Mesenchymal stem cell (in vitro differentiated cells and primary cell): ENCODE measurements around the gene EID3.

ENCODE experiments used
- DNase-seq: peaks from one replicate; pipeline ENCODE4 v3.0.0-alpha.2; 2013
- H2AFZ ChIP-seq: one replicate; pipeline ENCODE4 v1.6.1; 2013; ENCODE audit warnings: low read depth, mild to moderate bottlenecking, control low read depth, inconsistent platforms, low read length, moderate library complexity
- H2AK5ac ChIP-seq: 2 replicates; pipeline ENCODE4 v1.6.1; 2013; ENCODE audit warnings: low read length, moderate library complexity, mild to moderate bottlenecking, inconsistent platforms; ENCODE audit not compliant: severe bottlenecking
- H2BK120ac ChIP-seq: one replicate; pipeline ENCODE4 v1.6.1; 2013; ENCODE audit warnings: low read depth, mild to moderate bottlenecking, inconsistent platforms, low read length, moderate library complexity
- H2BK12ac ChIP-seq, 2 experiments: one replicate each; pipeline ENCODE4 v1.6.1; 2013; ENCODE audit warnings: inconsistent platforms in 2 of 2, low read length in 2 of 2, mild to moderate bottlenecking in 2 of 2, moderate library complexity in 2 of 2, control low read depth in 1 of 2
- H2BK15ac ChIP-seq: one replicate; pipeline ENCODE4 v1.6.1; 2013; ENCODE audit warnings: mild to moderate bottlenecking, low read depth, inconsistent platforms; ENCODE audit not compliant: poor library complexity, severe bottlenecking
- H2BK5ac ChIP-seq: 2 replicates; pipeline ENCODE4 v1.6.1; 2013; ENCODE audit warnings: low read depth, mild to moderate bottlenecking, low read length, control low read depth, inconsistent platforms; ENCODE audit not compliant: poor library complexity, severe bottlenecking
- H3K14ac ChIP-seq, 2 experiments: one replicate each; pipeline ENCODE4 v1.6.1; 2013; ENCODE audit warnings: inconsistent platforms in 2 of 2, low read length in 2 of 2, control low read depth in 1 of 2, mild to moderate bottlenecking in 1 of 2, moderate library complexity in 1 of 2
- H3K18ac ChIP-seq, 2 experiments: one replicate each; pipeline ENCODE4 v1.6.1; 2013; ENCODE audit warnings: inconsistent platforms in 2 of 2, low read length in 2 of 2, control low read depth in 1 of 2, low read depth in 1 of 2, mild to moderate bottlenecking in 1 of 2
- H3K23ac ChIP-seq, 2 experiments: one replicate each; pipeline ENCODE4 v1.6.1; 2013; ENCODE audit warnings: inconsistent platforms in 2 of 2, low read length in 2 of 2, mild to moderate bottlenecking in 2 of 2, moderate library complexity in 2 of 2, control low read depth in 1 of 2
- H3K27ac ChIP-seq: 2 replicates; pipeline ENCODE4 v1.5.1; 2013; ENCODE audit warnings: mild to moderate bottlenecking, moderate library complexity, low read length, control low read depth, inconsistent platforms; ENCODE audit not compliant: poor library complexity, severe bottlenecking
- H3K27me3 ChIP-seq, 2 experiments: 2 replicates each; pipeline versions ENCODE4 v1.6.1 to v1.7.0; 2013; ENCODE audit warnings: low read length in 2 of 2, mild to moderate bottlenecking in 2 of 2, moderate library complexity in 2 of 2, control low read depth in 1 of 2, inconsistent platforms in 1 of 2; ENCODE audit not compliant: control insufficient read depth in 1 of 2, insufficient read depth in 1 of 2
- H3K36me3 ChIP-seq, 2 experiments: 2 replicates each; pipeline versions ENCODE4 v1.6.1 to v1.7.0; 2013; ENCODE audit warnings: low read length in 2 of 2, control low read depth in 1 of 2, inconsistent platforms in 1 of 2, low read depth in 1 of 2, mild to moderate bottlenecking in 1 of 2; ENCODE audit not compliant: insufficient read depth in 2 of 2, control insufficient read depth in 1 of 2
- H3K4ac ChIP-seq, 2 experiments: one replicate each; pipeline ENCODE4 v1.6.1; 2013; ENCODE audit warnings: inconsistent platforms in 2 of 2, low read length in 2 of 2, mild to moderate bottlenecking in 2 of 2, moderate library complexity in 2 of 2, control low read depth in 1 of 2, low read depth in 1 of 2
- H3K4me1 ChIP-seq: 2 replicates; pipeline ENCODE4 v1.6.1; 2013; ENCODE audit warnings: low read depth, low read length, control low read depth; ENCODE audit not compliant: control insufficient read depth, insufficient read depth
- H3K4me2 ChIP-seq: 2 replicates; pipeline ENCODE4 v1.6.1; 2013; ENCODE audit warnings: low read length, mild to moderate bottlenecking, inconsistent platforms; ENCODE audit not compliant: poor library complexity, severe bottlenecking
- H3K4me3 ChIP-seq, 2 experiments: 2 replicates each; pipeline versions ENCODE4 v1.5.1 to v1.7.0; 2013; ENCODE audit warnings: low read length in 2 of 2, mild to moderate bottlenecking in 2 of 2, control low read depth in 1 of 2, low read depth in 1 of 2; ENCODE audit not compliant: insufficient read depth in 1 of 2
- H3K79me1 ChIP-seq: replicated peaks from 2 replicates; pipeline ENCODE4 v1.6.1; 2013; ENCODE audit warnings: mild to moderate bottlenecking, control low read depth, low read length, inconsistent platforms; ENCODE audit not compliant: poor library complexity, severe bottlenecking
- H3K9ac ChIP-seq: 2 replicates; pipeline ENCODE4 v1.7.0; 2013; ENCODE audit warnings: mild to moderate bottlenecking, low read length, moderate library complexity
- H3K9me3 ChIP-seq: 2 replicates; pipeline ENCODE4 v1.7.0; 2013; ENCODE audit warnings: mild to moderate bottlenecking, low read length; ENCODE audit not compliant: control insufficient read depth
- H4K8ac ChIP-seq: one replicate; pipeline ENCODE4 v1.6.1; 2013; ENCODE audit warnings: inconsistent platforms, mild to moderate bottlenecking, low read length, moderate library complexity
- H4K91ac ChIP-seq: one replicate; pipeline ENCODE4 v1.6.1; 2013; ENCODE audit warnings: mild to moderate bottlenecking, low read length, inconsistent platforms
- WGBS: methylation state at CpG from one replicate; pipeline ENCODE4 v1.1.7; 2013; ENCODE audit warnings: mixed read lengths; 5-methylcytosine and 5-hydroxymethylcytosine counted together

EID3 gene

DNA sequence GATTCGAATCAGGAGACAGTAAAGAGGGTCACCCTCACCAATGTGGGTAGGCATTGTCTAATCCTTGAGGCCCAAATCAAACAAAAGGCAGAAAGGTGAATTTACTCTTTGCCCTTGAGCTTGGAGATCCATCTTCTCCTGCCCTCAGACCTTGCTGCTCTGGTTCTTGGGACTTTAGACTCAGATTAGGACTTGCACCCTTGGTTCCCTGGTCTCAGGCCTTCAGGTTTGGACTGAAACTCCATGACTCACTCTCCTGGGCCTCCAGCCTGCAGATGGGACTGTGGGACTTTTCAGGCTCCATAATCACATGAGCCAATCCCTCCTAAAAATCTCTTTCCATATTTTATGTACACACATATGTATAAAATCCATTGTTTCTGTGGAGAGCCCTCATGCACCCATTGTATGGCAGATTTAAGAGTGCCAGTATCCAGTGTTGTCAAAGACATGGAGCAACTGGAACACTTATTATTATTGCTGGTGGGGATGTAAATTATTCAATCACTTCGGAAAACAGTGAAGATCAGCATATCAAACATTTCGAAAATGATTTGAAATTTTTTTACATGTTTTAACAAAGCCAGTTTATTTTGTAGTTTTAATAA is 48.7 kb downstream of the EID3 start:
- H3K4me3 ChIP-seq = no peak overlapping the region
- H2BK12ac ChIP-seq = no peak overlapping the region
- WGBS = 100% methylated on average over 1 of the region's 3 CpGs
- no peak overlapping the region for H4K8ac ChIP-seq
- H2BK120ac ChIP-seq = no peak overlapping the region
- H3K23ac ChIP-seq = no peak overlapping the region
- no peak overlapping the region for H2BK15ac ChIP-seq
- H4K91ac ChIP-seq = no peak overlapping the region
- H3K27me3 ChIP-seq = no peaks in the 10 kb centered on the region
- H3K4me2 ChIP-seq = no peak overlapping the region
- no peak overlapping the region for H3K14ac ChIP-seq
- H2AK5ac ChIP-seq = no peak overlapping the region
- H3K9me3 ChIP-seq = no peaks in the 10 kb centered on the region
- peaks cover 18% of the 10 kb centered on the region for H3K79me1 ChIP-seq
- no peak overlapping the region for H3K18ac ChIP-seq
- no peak for DNase-seq
- H3K27ac ChIP-seq = no peak overlapping the region
- no peak overlapping the region for H3K4ac ChIP-seq
- peaks cover 27 to 83% of the 10 kb centered on the region in 2 experiments for H3K36me3 ChIP-seq
- no peak overlapping the region for H3K9ac ChIP-seq
- no peaks in the 10 kb centered on the region for H3K4me1 ChIP-seq
- no peak overlapping the region for H2BK5ac ChIP-seq
- H2AFZ ChIP-seq = no peak overlapping the region

DNA sequence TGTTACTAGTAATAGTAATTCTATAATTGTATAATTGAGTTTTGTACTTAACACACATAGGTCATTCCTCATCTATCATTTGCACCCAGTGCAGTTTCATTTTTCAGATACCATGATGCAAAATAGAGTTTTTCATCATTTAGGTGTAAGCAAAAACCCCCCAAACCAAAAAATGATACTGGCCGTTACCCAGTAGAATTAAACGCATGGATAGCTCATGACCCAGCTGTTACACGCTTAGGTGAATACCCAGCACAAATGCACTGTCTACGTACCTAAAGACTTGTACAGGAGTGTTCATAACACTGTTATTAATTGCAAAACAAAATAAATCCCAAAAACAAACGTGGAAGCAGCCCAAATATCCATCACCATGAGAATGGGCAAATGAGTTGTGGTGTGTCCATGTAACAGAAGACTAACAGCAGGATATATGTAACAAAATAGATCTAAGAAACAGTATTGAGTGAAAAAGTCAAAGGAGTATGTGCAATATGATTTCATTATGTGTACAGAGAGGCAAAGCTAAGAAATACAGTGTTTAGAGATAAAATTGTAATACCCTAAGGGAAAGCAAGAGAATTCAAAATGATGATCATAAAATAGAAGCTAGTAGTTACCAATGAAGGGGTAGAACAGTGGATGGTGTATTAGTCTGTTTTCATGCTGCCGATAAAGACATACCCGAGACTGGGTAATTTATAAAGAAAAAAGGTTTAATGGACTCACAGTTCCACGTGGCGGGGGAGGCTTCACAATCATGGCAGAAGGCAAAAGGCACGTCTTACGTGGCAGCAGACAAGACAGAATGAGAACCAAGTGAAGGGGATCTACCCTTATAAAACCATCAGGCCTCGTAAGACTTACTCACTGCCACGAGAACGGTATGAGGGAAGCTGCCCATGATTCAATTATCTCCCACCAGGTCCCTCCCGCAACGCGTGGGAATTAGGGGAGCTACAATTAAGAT is 49.8 kb downstream of the EID3 start:
- no peak overlapping the region for H3K9ac ChIP-seq
- H2AK5ac ChIP-seq = no peak overlapping the region
- no peak overlapping the region for H4K91ac ChIP-seq
- WGBS = 96% methylated on average over 17 of the region's 17 CpGs
- H2AFZ ChIP-seq = no peak overlapping the region
- H3K14ac ChIP-seq = no peak overlapping the region
- no peak overlapping the region for H3K18ac ChIP-seq
- no peaks in the 10 kb centered on the region for H3K27me3 ChIP-seq
- no peak overlapping the region for H3K4me3 ChIP-seq
- no peak overlapping the region for H2BK120ac ChIP-seq
- no peak overlapping the region for H2BK15ac ChIP-seq
- H3K4me1 ChIP-seq = no peaks in the 10 kb centered on the region
- H4K8ac ChIP-seq = no peak overlapping the region
- DNase-seq = no peak
- no peak overlapping the region for H3K23ac ChIP-seq
- H3K4ac ChIP-seq = no peak overlapping the region
- no peak overlapping the region for H3K27ac ChIP-seq
- peaks cover 23 to 72% of the 10 kb centered on the region in 2 experiments for H3K36me3 ChIP-seq
- H2BK12ac ChIP-seq = no peak overlapping the region
- H3K4me2 ChIP-seq = no peak overlapping the region
- H2BK5ac ChIP-seq = no peak overlapping the region
- H3K79me1 ChIP-seq = peaks cover 15% of the 10 kb centered on the region
- H3K9me3 ChIP-seq = no peaks in the 10 kb centered on the region

GRCh38 chr12:104354167-104354867 is 50.8 kb downstream of the EID3 start:
- no peak overlapping the region for H3K14ac ChIP-seq

More at GRCh38 chr12:104354167-104354867, 50.8 kb downstream of the EID3 start:
- H2AFZ ChIP-seq = no peak overlapping the region
- H3K79me1 ChIP-seq = peaks cover 14% of the 10 kb centered on the region
- H2BK5ac ChIP-seq = no peak overlapping the region
- no peak overlapping the region for H4K91ac ChIP-seq
- H3K9ac ChIP-seq = no peak overlapping the region
- H3K4me3 ChIP-seq = no peak overlapping the region
- no peak overlapping the region for H3K27ac ChIP-seq
- WGBS = 95% methylated on average over 4 of the region's 6 CpGs
- H3K18ac ChIP-seq = no peak overlapping the region
- H3K4me1 ChIP-seq = no peaks in the 10 kb centered on the region
- H4K8ac ChIP-seq = no peak overlapping the region
- no peak overlapping the region for H2BK15ac ChIP-seq
- H2BK120ac ChIP-seq = no peak overlapping the region
- no peak overlapping the region for H3K4me2 ChIP-seq
- no peaks in the 10 kb centered on the region for H3K27me3 ChIP-seq
- no peaks in the 10 kb centered on the region for H3K9me3 ChIP-seq
- no peak for DNase-seq
- H3K36me3 ChIP-seq = peaks cover 20 to 62% of the 10 kb centered on the region in 2 experiments
- H3K23ac ChIP-seq = no peak overlapping the region
- H2BK12ac ChIP-seq = no peak overlapping the region
- no peak overlapping the region for H3K4ac ChIP-seq
- H2AK5ac ChIP-seq = no peak overlapping the region
